HepG2 (cell line): ENCODE data around the gene IL10RA. TPM values are rescaled to one million over a fixed set of nuclear protein-coding genes. Genes with fewer than 3 reads are reported as not detected.

Source experiments
- ATAC-seq: fragments of 200-7000 bp; cut with Tn5 transposase; 3 replicates; pipeline ENCODE4 v1.9.1; 2020; ENCODE audit warnings: mild to moderate bottlenecking, moderate library complexity
- BruUV-seq: library from RNA; stranded (reverse); fragments of 400-500 nt; replicated peaks from 2 replicates; lab custom pipeline; 2021; lab: Mats Ljungman, UMichigan
- CTCF ChIA-PET: fragments of 300-600 bp; formaldehyde crosslinking; extraction: SDS; loops from one replicate; lab custom pipeline; 2021; ENCODE audit warnings: low total read pairs, inconsistent platforms, low intra/inter-chr PET ratio; lab: Yijun Ruan, JAX
- POLR2A ChIA-PET: fragments of 350-600 bp; sonication (Branson Sonifier 250); formaldehyde crosslinking; loops from one replicate; lab custom pipeline; 2020; ENCODE audit warnings: antibody characterized with exemption, inconsistent platforms; lab: Yijun Ruan, JAX
- DNase-seq: peaks from one replicate; pipeline ENCODE4 v3.0.0-alpha.2; 2015; ENCODE audit warnings: low spot score
- FAIRE-seq: peaks from 3 replicates; lab custom pipeline; 2011; peaks lifted over from hg19 to GRCh38; lab: Jason Lieb, UNC
- H2AFZ ChIP-seq: one replicate; pipeline ENCODE4 v1.6.1; 2011; ENCODE audit warnings: low read length, inconsistent platforms
- H3K27ac ChIP-seq: fragments of 300-600 bp; 3 replicates; pipeline ENCODE4 v1.8.0; 2011; ENCODE audit warnings: mixed run types, mild to moderate bottlenecking, mixed read lengths, low read length, inconsistent platforms; ENCODE audit not compliant: insufficient read depth; ENCODE audit errors: extremely low read length
- H3K27me3 ChIP-seq, 2 experiments: fragments of 200-600 bp in 1 of 2; 2 replicates in 1 of 2; 3 replicates in 1 of 2; pipeline versions ENCODE4 v1.6.0 to v1.8.0; 2011; ENCODE audit warnings: low read length in 2 of 2, mild to moderate bottlenecking in 2 of 2, moderate library complexity in 2 of 2, inconsistent platforms in 1 of 2; ENCODE audit not compliant: insufficient read depth in 2 of 2, control insufficient read depth in 1 of 2
- H3K36me3 ChIP-seq, 2 experiments: fragments of 200-600 bp in 1 of 2; replicated peaks in 1 of 2; 2 replicates in 1 of 2; 3 replicates in 1 of 2; pipeline versions ENCODE4 v1.5.1 to v1.8.0; 2011; ENCODE audit warnings: low read length in 2 of 2, inconsistent platforms in 1 of 2; ENCODE audit not compliant: insufficient read depth in 2 of 2, control insufficient read depth in 1 of 2
- H3K4me1 ChIP-seq: 2 replicates; pipeline ENCODE4 v1.5.1; 2012; ENCODE audit warnings: low read length, inconsistent platforms; ENCODE audit not compliant: insufficient read depth
- H3K4me2 ChIP-seq: 2 replicates; pipeline ENCODE4 v1.6.0; 2011; ENCODE audit warnings: low read depth, low read length, inconsistent platforms
- H3K4me3 ChIP-seq, 3 experiments: fragments of 200-600 bp in 1 of 3; sonication (generic), shearing (Covaris generic) in 1 of 3; replicated peaks in 1 of 3; 2 replicates each; pipeline ENCODE4 v1.5.1; 2011 to 2016; ENCODE audit warnings: low read length in 3 of 3, inconsistent platforms in 2 of 3, low read depth in 2 of 3, mild to moderate bottlenecking in 2 of 3, control low read depth in 1 of 3, mixed read lengths in 1 of 3; ENCODE audit not compliant: insufficient read depth in 1 of 3
- H3K79me2 ChIP-seq: one replicate; pipeline ENCODE4 v1.6.1; 2011; ENCODE audit warnings: low read length, inconsistent platforms; ENCODE audit not compliant: insufficient read depth
- H3K9ac ChIP-seq: 2 replicates; pipeline ENCODE4 v1.6.0; 2011; ENCODE audit warnings: mild to moderate bottlenecking, low read depth, low read length, inconsistent platforms; ENCODE audit not compliant: insufficient read depth
- H3K9me3 ChIP-seq: 2 replicates; pipeline ENCODE4 v1.5.1; 2012; ENCODE audit warnings: mild to moderate bottlenecking, low read length
- H4K20me1 ChIP-seq: 2 replicates; pipeline ENCODE4 v1.6.0; 2011; ENCODE audit warnings: inconsistent platforms, mild to moderate bottlenecking, low read length, moderate library complexity; ENCODE audit not compliant: insufficient read depth
- AKAP8 ChIP-seq: sonication (generic); formaldehyde crosslinking; IDR thresholded peaks from 2 replicates; pipeline ENCODE4 v1.5.1; 2020; ENCODE audit warnings: mild to moderate bottlenecking, missing genetic modification reagents
- BHLHE40 ChIP-seq: IDR thresholded peaks from 2 replicates; pipeline ENCODE4 v1.6.1; 2011; ENCODE audit warnings: low read length, improper control_type of control experiment
- THAP11 ChIP-seq: IDR thresholded peaks from 2 replicates; pipeline ENCODE4 v1.6.1; 2016; ENCODE audit warnings: missing biosample characterization, missing genetic modification reagents
- ZBTB8A ChIP-seq: sonication (generic); formaldehyde crosslinking; IDR thresholded peaks from 2 replicates; pipeline ENCODE4 v1.4.0; 2020; ENCODE audit warnings: mild to moderate bottlenecking, low read depth, missing genetic modification reagents, borderline replicate concordance
- ZFP36L2 ChIP-seq: sonication (generic); formaldehyde crosslinking; IDR thresholded peaks from 2 replicates; pipeline ENCODE4 v1.4.0; 2020; ENCODE audit warnings: missing genetic modification reagents
- ZNF207 ChIP-seq: fragments of 450-650 bp; IDR thresholded peaks from 2 replicates; pipeline ENCODE4 v1.6.1; 2016; ENCODE audit warnings: antibody characterized with exemption, borderline replicate concordance
- ZNF30 ChIP-seq: sonication (generic); formaldehyde crosslinking; IDR thresholded peaks from 2 replicates; pipeline ENCODE4 v1.5.0; 2020; ENCODE audit warnings: mild to moderate bottlenecking, missing genetic modification reagents
- ZNF644 ChIP-seq: IDR thresholded peaks from 2 replicates; pipeline ENCODE4 v1.6.1; 2016; ENCODE audit warnings: low read depth
- ZNF891 ChIP-seq: sonication (generic); formaldehyde crosslinking; IDR thresholded peaks from 2 replicates; pipeline ENCODE4 v1.5.0; 2020; ENCODE audit warnings: mild to moderate bottlenecking, missing genetic modification reagents
- WGBS: methylation state at CpG from one replicate; pipeline ENCODE4 v1.1.6; 2017; ENCODE audit warnings: low lambda C conversion rate; 5-methylcytosine and 5-hydroxymethylcytosine counted together
- in situ Hi-C: cut with HindIII; loops from 2 replicates; pipeline ENCODE4 v1.10.0; 2017; ENCODE audit warnings: low pct_unique_long_range_greater_than_20kb; ENCODE audit not compliant: extremely low pct_ligation_motif_present
- intact Hi-C: fragments of 100-400 bp; cut with micrococcal nuclease; formaldehyde crosslinking; loops from one replicate; pipeline ENCODE4 v1.10.0; 2022; ENCODE audit not compliant: unreplicated experiment
- polyA plus RNA-seq, 8 experiments: library from polyadenylated mRNA; depleted of rRNA in 3 of 8; stranded (reverse) in 7 of 8; unstranded in 1 of 8; fragments of >200 nt; fragmentation: Illumina TruSeq in 4 of 8; extraction: Trizol in 4 of 8; gene quantifications; 2 replicates each; pipeline versions ENCODE4 v1.2.1 to v1.2.3, GENCODE V29; 2011 to 2016; ENCODE audit warnings: low read depth in 4 of 8, missing spikeins in 1 of 8, mixed read lengths in 1 of 8; ENCODE audit not compliant: insufficient read depth in 1 of 8
- total RNA-seq, 5 experiments: library from RNA; depleted of rRNA; stranded (reverse); fragments of >200 nt; fragmentation: Illumina TruSeq; extraction: Trizol; gene quantifications; 2 replicates each; pipeline ENCODE4 v1.2.3, GENCODE V29; 2016; ENCODE audit warnings: low read depth in 1 of 5
- TF ChIP-seq, protein P1 (sequence below): sonication (generic); formaldehyde crosslinking; IDR thresholded peaks from 2 replicates; pipeline ENCODE4 v1.4.0; 2020; ENCODE audit warnings: missing genetic modification reagents
- TF ChIP-seq, protein P2 (sequence below): fragments of 450-650 bp; IDR thresholded peaks from 2 replicates; pipeline ENCODE4 v1.6.1; 2016
- TF ChIP-seq, protein P3 (sequence below): sonication (generic); formaldehyde crosslinking; conservative IDR thresholded peaks from 2 replicates; pipeline ENCODE4 v1.4.0; 2020; ENCODE audit warnings: missing genetic modification reagents

The IL10RA gene
- total and polyA plus RNA-seq, 2 of the 13 experiments (the other 11 are each of a cell fraction or from before 2014, with no cell fraction given) = not detected

DNA sequence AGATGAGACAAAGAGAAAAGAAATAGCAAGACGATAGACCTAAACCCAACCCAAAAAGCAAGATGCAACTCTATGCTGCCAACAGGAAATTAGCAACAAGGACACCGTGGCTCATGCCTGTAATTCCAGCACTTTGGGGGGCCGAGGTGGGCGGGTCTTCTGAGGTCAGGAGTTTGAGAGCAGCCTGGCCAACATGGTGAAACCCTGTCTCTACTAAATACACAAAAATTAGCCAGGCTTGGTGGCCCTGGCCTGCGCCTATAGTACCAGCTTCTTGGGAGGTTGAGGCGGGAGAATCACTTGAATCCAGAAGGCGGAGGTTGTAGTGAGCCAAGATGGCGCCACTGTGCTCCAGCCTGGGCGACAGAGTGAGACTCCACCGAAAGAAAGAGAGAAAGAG is 24.3 kb upstream of the IL10RA start:
- Histone ChIP-seq H3K27ac (no peak overlapping the region), H3K4me2 (no peak overlapping the region), H3K27me3 (peaks cover 0 to 5% of the 10 kb centered on the region in 2 experiments; a peak in 1 of 5 replicates), H3K36me3 (no peaks in the 10 kb centered on the region), H3K9ac (no peak overlapping the region), H2AFZ (no peak overlapping the region), H3K4me1 (no peaks in the 10 kb centered on the region), H4K20me1 (no peaks in the 10 kb centered on the region), H3K4me3 (no peak overlapping the region), H3K9me3 (no peaks in the 10 kb centered on the region), H3K79me2 (no peaks in the 10 kb centered on the region)
- in situ Hi-C loops (no loop called here), intact Hi-C loops (no loop called here)
- no TSS peak for BruUV-seq
- FAIRE-seq (no peak), ATAC-seq (no peak), DNase-seq (no peak)
- CTCF ChIA-PET = no interaction called here
- TF ChIP-seq ZBTB8A (CRISPR knock-in tag) (no peak), ZNF891 (CRISPR knock-in tag) (no peak), ZNF644 (CRISPR knock-in tag) (no peak), ZFP36L2 (CRISPR knock-in tag) (no peak)
- TF ChIP-seq, protein P1, sequence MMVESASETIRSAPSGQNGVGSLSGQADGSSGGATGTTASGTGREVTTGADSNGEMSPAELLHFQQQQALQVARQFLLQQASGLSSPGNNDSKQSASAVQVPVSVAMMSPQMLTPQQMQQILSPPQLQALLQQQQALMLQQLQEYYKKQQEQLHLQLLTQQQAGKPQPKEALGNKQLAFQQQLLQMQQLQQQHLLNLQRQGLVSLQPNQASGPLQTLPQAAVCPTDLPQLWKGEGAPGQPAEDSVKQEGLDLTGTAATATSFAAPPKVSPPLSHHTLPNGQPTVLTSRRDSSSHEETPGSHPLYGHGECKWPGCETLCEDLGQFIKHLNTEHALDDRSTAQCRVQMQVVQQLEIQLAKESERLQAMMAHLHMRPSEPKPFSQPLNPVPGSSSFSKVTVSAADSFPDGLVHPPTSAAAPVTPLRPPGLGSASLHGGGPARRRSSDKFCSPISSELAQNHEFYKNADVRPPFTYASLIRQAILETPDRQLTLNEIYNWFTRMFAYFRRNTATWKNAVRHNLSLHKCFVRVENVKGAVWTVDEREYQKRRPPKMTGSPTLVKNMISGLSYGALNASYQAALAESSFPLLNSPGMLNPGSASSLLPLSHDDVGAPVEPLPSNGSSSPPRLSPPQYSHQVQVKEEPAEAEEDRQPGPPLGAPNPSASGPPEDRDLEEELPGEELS (CRISPR knock-in tag) = no peak
- POLR2A ChIA-PET = no interaction called here
- 25% methylated on average over 10 of the region's 10 CpGs for WGBS

DNA sequence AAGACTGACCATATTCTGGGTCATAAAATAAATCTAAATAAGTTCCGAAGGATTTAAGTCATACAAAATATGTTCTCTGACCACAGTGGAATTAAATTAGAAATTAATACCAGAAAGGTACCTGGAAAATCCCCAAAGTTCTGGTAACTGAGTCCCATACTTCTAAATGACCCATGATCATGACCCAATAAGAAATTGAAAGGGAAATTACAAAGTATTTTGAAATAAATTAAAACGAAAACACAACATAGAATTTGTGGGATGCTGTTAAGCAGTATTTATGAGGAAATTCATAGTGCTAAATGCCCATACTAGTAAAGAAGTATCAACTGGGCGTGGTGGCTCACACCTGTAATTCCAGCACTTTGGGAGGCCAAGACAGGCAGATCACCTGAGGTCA is 23.4 kb upstream of the IL10RA start:
- ATAC-seq (no peak), FAIRE-seq (no peak), DNase-seq (no peak)
- BruUV-seq = no TSS peak
- Histone ChIP-seq H3K36me3 (no peaks in the 10 kb centered on the region), H3K9me3 (no peaks in the 10 kb centered on the region), H3K4me1 (no peaks in the 10 kb centered on the region), H3K79me2 (no peaks in the 10 kb centered on the region), H3K27me3 (peaks cover 0 to 6% of the 10 kb centered on the region in 2 experiments; a peak in 1 of 5 replicates), H4K20me1 (no peaks in the 10 kb centered on the region), H3K4me3 (no peak overlapping the region), H3K4me2 (no peak overlapping the region), H3K9ac (no peak overlapping the region), H2AFZ (no peak overlapping the region), H3K27ac (no peak overlapping the region)
- CTCF ChIA-PET = no interaction called here
- in situ Hi-C loops = no loop called here
- POLR2A ChIA-PET = no interaction called here
- intact Hi-C loops = no loop called here
- no peak for TF ChIP-seq AKAP8 (CRISPR knock-in tag)
- no peak for TF ChIP-seq BHLHE40
- no peak for TF ChIP-seq THAP11 (CRISPR knock-in tag)
- no peak for TF ChIP-seq ZNF207
- TF ChIP-seq, protein P2, sequence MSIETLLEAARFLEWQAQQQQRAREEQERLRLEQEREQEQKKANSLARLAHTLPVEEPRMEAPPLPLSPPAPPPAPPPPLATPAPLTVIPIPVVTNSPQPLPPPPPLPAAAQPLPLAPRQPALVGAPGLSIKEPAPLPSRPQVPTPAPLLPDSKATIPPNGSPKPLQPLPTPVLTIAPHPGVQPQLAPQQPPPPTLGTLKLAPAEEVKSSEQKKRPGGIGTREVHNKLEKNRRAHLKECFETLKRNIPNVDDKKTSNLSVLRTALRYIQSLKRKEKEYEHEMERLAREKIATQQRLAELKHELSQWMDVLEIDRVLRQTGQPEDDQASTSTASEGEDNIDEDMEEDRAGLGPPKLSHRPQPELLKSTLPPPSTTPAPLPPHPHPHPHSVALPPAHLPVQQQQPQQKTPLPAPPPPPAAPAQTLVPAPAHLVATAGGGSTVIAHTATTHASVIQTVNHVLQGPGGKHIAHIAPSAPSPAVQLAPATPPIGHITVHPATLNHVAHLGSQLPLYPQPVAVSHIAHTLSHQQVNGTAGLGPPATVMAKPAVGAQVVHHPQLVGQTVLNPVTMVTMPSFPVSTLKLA = no peak
- no peak for TF ChIP-seq ZNF30
- TF ChIP-seq, protein P3, sequence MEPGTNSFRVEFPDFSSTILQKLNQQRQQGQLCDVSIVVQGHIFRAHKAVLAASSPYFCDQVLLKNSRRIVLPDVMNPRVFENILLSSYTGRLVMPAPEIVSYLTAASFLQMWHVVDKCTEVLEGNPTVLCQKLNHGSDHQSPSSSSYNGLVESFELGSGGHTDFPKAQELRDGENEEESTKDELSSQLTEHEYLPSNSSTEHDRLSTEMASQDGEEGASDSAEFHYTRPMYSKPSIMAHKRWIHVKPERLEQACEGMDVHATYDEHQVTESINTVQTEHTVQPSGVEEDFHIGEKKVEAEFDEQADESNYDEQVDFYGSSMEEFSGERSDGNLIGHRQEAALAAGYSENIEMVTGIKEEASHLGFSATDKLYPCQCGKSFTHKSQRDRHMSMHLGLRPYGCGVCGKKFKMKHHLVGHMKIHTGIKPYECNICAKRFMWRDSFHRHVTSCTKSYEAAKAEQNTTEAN (CRISPR knock-in tag) = no peak
- WGBS = 21% methylated on average over 3 of the region's 3 CpGs
